ENCODE results near the gene BBS1.

The BBS1 gene

DNA sequence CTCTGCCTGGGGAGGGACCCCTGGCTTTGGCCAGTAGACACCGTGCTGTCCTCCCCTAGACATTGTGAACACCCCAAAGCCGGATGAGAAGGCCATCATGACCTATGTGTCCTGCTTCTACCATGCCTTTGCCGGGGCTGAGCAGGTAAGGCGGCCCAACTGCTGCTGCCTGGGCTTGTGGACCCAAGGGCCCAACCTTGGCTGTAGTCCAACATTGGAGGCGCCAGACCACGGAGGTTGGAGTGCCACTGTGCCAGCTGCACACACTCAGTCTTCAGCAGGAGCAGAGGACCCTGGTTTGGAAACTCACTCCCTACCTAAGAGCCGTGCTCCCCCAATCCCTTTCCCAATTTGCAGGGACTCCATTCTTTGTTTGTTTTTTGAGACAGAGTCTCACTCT is 45.7 kb downstream of the BBS1 start:
- Histone ChIP-seq H3K4me3 (ENCODE audit: low read depth, low read length) (no peak overlapping the region), H3K9ac (ENCODE audit: low read length) (no peak overlapping the region), H3K36me3 (ENCODE audit: control insufficient read depth, insufficient read depth, low read length) (peaks cover 62% of the 10 kb centered on the region)

DNA sequence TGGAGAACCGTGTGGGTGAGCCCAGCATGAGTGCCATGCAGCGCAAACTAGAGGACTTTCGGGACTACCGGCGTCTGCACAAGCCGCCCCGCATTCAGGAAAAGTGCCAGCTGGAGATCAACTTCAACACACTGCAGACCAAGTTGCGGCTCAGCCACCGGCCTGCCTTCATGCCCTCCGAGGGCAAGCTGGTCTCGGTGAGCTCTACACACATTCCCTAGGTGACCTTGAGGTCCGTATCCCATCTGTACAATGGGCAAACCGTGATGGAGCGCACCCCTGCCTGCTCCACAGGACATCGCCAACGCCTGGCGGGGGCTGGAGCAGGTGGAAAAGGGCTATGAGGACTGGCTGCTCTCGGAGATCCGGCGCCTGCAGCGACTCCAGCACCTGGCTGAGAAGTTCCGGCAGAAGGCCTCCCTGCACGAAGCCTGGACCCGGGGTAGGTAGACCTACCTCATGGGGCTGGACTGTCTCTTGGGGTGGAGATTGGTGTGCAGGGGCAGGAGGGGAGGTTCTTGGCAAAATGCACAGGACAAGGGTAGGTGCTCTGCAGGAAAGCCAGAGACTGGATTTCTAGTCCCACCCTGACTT is 47.4 kb downstream of the BBS1 start:
- H3K4me1 ChIP-seq (ENCODE audit: control insufficient read depth, insufficient read depth, low read length), result peaks cover 5% of the 10 kb centered on the region
- no peak overlapping the region for H3K9ac ChIP-seq (ENCODE audit: low read length)
- no peaks in the 10 kb centered on the region for H3K9me3 ChIP-seq (ENCODE audit: control insufficient read depth, insufficient read depth, low read depth, low read length)
- no peaks in the 10 kb centered on the region for H3K27me3 ChIP-seq (ENCODE audit: control insufficient read depth, insufficient read depth, low read length)
- no peak overlapping the region for H3K27ac ChIP-seq (ENCODE audit: low read depth, low read length)
- H3K4me3 ChIP-seq (ENCODE audit: low read depth, low read length), result no peak overlapping the region
- H3K36me3 ChIP-seq (ENCODE audit: control insufficient read depth, insufficient read depth, low read length), result peaks cover 74% of the 10 kb centered on the region

More for the DNA sequence above, 45.7 kb downstream of the BBS1 start:
- H3K27me3 ChIP-seq (ENCODE audit: control insufficient read depth, insufficient read depth, low read length), result no peaks in the 10 kb centered on the region
- no peak overlapping the region for H3K27ac ChIP-seq (ENCODE audit: low read depth, low read length)
- peaks cover 5% of the 10 kb centered on the region for H3K4me1 ChIP-seq (ENCODE audit: control insufficient read depth, insufficient read depth, low read length)
- H3K9me3 ChIP-seq (ENCODE audit: control insufficient read depth, insufficient read depth, low read depth, low read length), result no peaks in the 10 kb centered on the region

- H3K36me3 ChIP-seq (ENCODE audit: control insufficient read depth, insufficient read depth, low read length), result peaks cover 83% of the 10 kb centered on the region
- H3K9me3 ChIP-seq (ENCODE audit: control insufficient read depth, insufficient read depth, low read depth, low read length), result no peaks in the 10 kb centered on the region
- H3K9ac ChIP-seq (ENCODE audit: low read length), result no peak overlapping the region
- peaks cover 5% of the 10 kb centered on the region for H3K4me1 ChIP-seq (ENCODE audit: control insufficient read depth, insufficient read depth, low read length)
- H3K27ac ChIP-seq (ENCODE audit: low read depth, low read length), result no peak overlapping the region
- H3K4me3 ChIP-seq (ENCODE audit: low read depth, low read length), result no peak overlapping the region
- no peaks in the 10 kb centered on the region for H3K27me3 ChIP-seq (ENCODE audit: control insufficient read depth, insufficient read depth, low read length)
These were observed 48.9 kb downstream of the BBS1 start for GRCh38 chr11:66559142-66559865.

GRCh38 chr11:66559866-66560676 is 49.6 kb downstream of the BBS1 start:
- peaks cover 5% of the 10 kb centered on the region for H3K4me1 ChIP-seq (ENCODE audit: control insufficient read depth, insufficient read depth, low read length)
- no peak overlapping the region for H3K27ac ChIP-seq (ENCODE audit: low read depth, low read length)
- no peak overlapping the region for H3K9ac ChIP-seq (ENCODE audit: low read length)
- H3K36me3 ChIP-seq (ENCODE audit: control insufficient read depth, insufficient read depth, low read length), result peaks cover 78% of the 10 kb centered on the region
- no peaks in the 10 kb centered on the region for H3K27me3 ChIP-seq (ENCODE audit: control insufficient read depth, insufficient read depth, low read length)
- H3K9me3 ChIP-seq (ENCODE audit: control insufficient read depth, insufficient read depth, low read depth, low read length), result no peaks in the 10 kb centered on the region
- H3K4me3 ChIP-seq (ENCODE audit: low read depth, low read length), result no peak overlapping the region

DNA sequence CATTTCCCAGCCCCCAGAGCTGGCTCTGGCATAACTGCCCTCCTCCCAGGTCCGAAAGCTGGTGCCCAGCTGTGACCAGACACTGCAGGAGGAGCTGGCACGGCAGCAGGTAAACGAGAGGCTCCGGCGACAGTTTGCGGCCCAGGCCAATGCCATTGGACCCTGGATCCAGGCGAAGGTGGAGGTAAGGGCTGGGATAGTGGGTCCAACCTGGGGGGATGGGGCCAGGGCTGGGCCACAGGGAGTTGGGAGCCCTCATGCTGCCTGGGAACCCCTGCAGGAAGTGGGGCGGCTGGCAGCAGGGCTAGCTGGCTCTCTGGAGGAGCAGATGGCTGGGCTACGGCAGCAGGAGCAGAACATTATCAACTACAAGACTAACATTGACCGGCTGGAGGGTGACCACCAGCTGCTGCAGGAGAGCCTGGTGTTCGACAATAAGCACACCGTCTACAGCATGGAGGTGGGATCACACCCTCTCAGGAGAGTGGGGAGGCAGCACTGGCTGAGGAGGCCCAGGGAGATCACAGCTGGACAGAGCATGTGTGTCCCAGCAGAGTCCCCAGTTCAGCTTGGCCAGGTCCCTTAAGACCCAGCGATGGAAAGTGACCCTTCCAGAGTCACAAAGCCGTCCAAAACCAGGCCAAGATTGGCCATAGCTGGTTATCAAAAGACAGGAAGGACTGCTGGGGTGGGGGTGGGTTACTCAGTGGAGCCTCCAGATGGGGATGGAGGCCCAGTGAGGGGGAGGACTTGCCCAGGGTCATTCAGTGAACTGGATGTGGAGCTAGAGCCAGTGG is 50.9 kb downstream of the BBS1 start:
- Histone ChIP-seq H3K9ac (ENCODE audit: low read length) (no peak overlapping the region), H3K36me3 (ENCODE audit: control insufficient read depth, insufficient read depth, low read length) (peaks cover 71% of the 10 kb centered on the region), H3K9me3 (ENCODE audit: control insufficient read depth, insufficient read depth, low read depth, low read length) (no peaks in the 10 kb centered on the region), H3K27ac (ENCODE audit: low read depth, low read length) (no peak overlapping the region), H3K4me3 (ENCODE audit: low read depth, low read length) (no peak overlapping the region), H3K4me1 (ENCODE audit: control insufficient read depth, insufficient read depth, low read length) (peaks cover 5% of the 10 kb centered on the region), H3K27me3 (ENCODE audit: control insufficient read depth, insufficient read depth, low read length) (no peaks in the 10 kb centered on the region)

DNA sequence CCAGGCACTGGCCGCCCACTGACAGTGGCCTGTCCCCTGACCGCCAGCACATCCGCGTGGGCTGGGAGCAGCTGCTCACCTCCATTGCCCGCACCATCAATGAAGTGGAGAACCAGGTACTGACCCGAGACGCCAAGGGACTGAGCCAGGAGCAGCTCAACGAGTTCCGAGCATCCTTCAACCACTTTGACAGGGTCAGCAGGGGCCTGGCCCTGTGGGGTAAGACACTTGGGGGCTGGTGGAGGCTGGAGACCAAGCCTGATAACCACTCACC is 51.5 kb downstream of the BBS1 start:
- no peak overlapping the region for H3K9ac ChIP-seq (ENCODE audit: low read length)
- H3K36me3 ChIP-seq (ENCODE audit: control insufficient read depth, insufficient read depth, low read length), result peaks cover 71% of the 10 kb centered on the region
- peaks cover 5% of the 10 kb centered on the region for H3K4me1 ChIP-seq (ENCODE audit: control insufficient read depth, insufficient read depth, low read length)
- H3K27ac ChIP-seq (ENCODE audit: low read depth, low read length), result no peak overlapping the region
- H3K4me3 ChIP-seq (ENCODE audit: low read depth, low read length), result no peak overlapping the region
- no peaks in the 10 kb centered on the region for H3K27me3 ChIP-seq (ENCODE audit: control insufficient read depth, insufficient read depth, low read length)
- H3K9me3 ChIP-seq (ENCODE audit: control insufficient read depth, insufficient read depth, low read depth, low read length), result no peaks in the 10 kb centered on the region

DNA sequence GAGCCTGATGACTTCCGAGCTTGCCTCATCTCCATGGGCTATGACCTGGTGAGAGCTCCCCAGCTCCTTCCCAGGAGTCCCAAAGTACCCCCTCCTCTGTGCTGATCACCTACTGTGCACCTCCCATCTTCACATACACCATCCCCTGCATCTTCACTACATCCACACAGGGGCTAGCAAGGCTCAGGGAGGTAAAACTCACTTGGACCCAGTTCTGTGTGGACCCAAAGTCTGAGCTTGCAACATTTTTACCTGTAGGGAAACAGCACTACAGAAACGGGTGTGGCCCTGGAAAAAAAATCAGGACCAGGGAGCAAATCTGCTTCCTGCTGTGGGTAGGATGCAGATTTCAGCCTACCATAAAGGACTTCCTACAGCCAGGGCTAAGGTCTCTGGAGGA is 51.8 kb downstream of the BBS1 start:
- H3K9ac ChIP-seq (ENCODE audit: low read length), result no peak overlapping the region
- no peaks in the 10 kb centered on the region for H3K9me3 ChIP-seq (ENCODE audit: control insufficient read depth, insufficient read depth, low read depth, low read length)
- peaks cover 5% of the 10 kb centered on the region for H3K4me1 ChIP-seq (ENCODE audit: control insufficient read depth, insufficient read depth, low read length)
- H3K36me3 ChIP-seq (ENCODE audit: control insufficient read depth, insufficient read depth, low read length), result peaks cover 67% of the 10 kb centered on the region
- H3K4me3 ChIP-seq (ENCODE audit: low read depth, low read length), result no peak overlapping the region
- H3K27me3 ChIP-seq (ENCODE audit: control insufficient read depth, insufficient read depth, low read length), result no peaks in the 10 kb centered on the region; the same call in 1 of the 2 replicates
- H3K27ac ChIP-seq (ENCODE audit: low read depth, low read length), result no peak overlapping the region

- Histone ChIP-seq H3K4me1 (ENCODE audit: control insufficient read depth, insufficient read depth, low read length) (peaks cover 9% of the 10 kb centered on the region), H3K9me3 (ENCODE audit: control insufficient read depth, insufficient read depth, low read depth, low read length) (no peaks in the 10 kb centered on the region), H3K27ac (ENCODE audit: low read depth, low read length) (no peak overlapping the region), H3K9ac (ENCODE audit: low read length) (no peak overlapping the region), H3K4me3 (ENCODE audit: low read depth, low read length) (no peak overlapping the region), H3K36me3 (ENCODE audit: control insufficient read depth, insufficient read depth, low read length) (peaks cover 60% of the 10 kb centered on the region), H3K27me3 (ENCODE audit: control insufficient read depth, insufficient read depth, low read length) (no peaks in the 10 kb centered on the region; the same call in 1 of the 2 replicates)
These were observed 52.6 kb downstream of the BBS1 start for GRCh38 chr11:66562907-66563583.

GRCh38 chr11:66563832-66564231 is 53.4 kb downstream of the BBS1 start:
- Histone ChIP-seq H3K4me3 (ENCODE audit: low read depth, low read length) (no peak overlapping the region), H3K9ac (ENCODE audit: low read length) (no peak overlapping the region), H3K27ac (ENCODE audit: low read depth, low read length) (no peak overlapping the region), H3K36me3 (ENCODE audit: control insufficient read depth, insufficient read depth, low read length) (peaks cover 53% of the 10 kb centered on the region), H3K4me1 (ENCODE audit: control insufficient read depth, insufficient read depth, low read length) (peaks cover 7% of the 10 kb centered on the region), H3K9me3 (ENCODE audit: control insufficient read depth, insufficient read depth, low read depth, low read length) (no peaks in the 10 kb centered on the region), H3K27me3 (ENCODE audit: control insufficient read depth, insufficient read depth, low read length) (no peaks in the 10 kb centered on the region; the same call in 1 of the 2 replicates)

- H3K4me3 ChIP-seq (ENCODE audit: low read depth, low read length), result no peak overlapping the region
- peaks cover 50% of the 10 kb centered on the region for H3K36me3 ChIP-seq (ENCODE audit: control insufficient read depth, insufficient read depth, low read length)
- H3K9me3 ChIP-seq (ENCODE audit: control insufficient read depth, insufficient read depth, low read depth, low read length), result no peaks in the 10 kb centered on the region
- no peak overlapping the region for H3K9ac ChIP-seq (ENCODE audit: low read length)
- peaks cover 9% of the 10 kb centered on the region; the same call in 1 of the 2 replicates for H3K4me1 ChIP-seq (ENCODE audit: control insufficient read depth, insufficient read depth, low read length)
- H3K27me3 ChIP-seq (ENCODE audit: control insufficient read depth, insufficient read depth, low read length), result no peaks in the 10 kb centered on the region; the same call in 1 of the 2 replicates
- no peak overlapping the region for H3K27ac ChIP-seq (ENCODE audit: low read depth, low read length)
These were observed 54.1 kb downstream of the BBS1 start for GRCh38 chr11:66564538-66564937.

Measured in HUES6 (cell line).